ENCODE data around the gene NTMT2.

- TF ChIP-seq, protein P1, sequence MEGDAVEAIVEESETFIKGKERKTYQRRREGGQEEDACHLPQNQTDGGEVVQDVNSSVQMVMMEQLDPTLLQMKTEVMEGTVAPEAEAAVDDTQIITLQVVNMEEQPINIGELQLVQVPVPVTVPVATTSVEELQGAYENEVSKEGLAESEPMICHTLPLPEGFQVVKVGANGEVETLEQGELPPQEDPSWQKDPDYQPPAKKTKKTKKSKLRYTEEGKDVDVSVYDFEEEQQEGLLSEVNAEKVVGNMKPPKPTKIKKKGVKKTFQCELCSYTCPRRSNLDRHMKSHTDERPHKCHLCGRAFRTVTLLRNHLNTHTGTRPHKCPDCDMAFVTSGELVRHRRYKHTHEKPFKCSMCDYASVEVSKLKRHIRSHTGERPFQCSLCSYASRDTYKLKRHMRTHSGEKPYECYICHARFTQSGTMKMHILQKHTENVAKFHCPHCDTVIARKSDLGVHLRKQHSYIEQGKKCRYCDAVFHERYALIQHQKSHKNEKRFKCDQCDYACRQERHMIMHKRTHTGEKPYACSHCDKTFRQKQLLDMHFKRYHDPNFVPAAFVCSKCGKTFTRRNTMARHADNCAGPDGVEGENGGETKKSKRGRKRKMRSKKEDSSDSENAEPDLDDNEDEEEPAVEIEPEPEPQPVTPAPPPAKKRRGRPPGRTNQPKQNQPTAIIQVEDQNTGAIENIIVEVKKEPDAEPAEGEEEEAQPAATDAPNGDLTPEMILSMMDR (IDR thresholded peaks at IDR 0.05; ENCODE audit: control extremely low read depth in 1 of 3, insufficient read depth in 1 of 3, low read depth in 1 of 3, low read length in 3 of 3): no peak
- no peak for TF ChIP-seq RAD21 (IDR thresholded peaks at IDR 0.05 in 1 of 2, conservative IDR thresholded peaks at IDR 0.05 in 1 of 2; ENCODE audit: low read depth in 2 of 2, low read length in 2 of 2)
- TF ChIP-seq POLR2A (IDR thresholded peaks at IDR 0.05; ENCODE audit: control extremely low read depth in 1 of 2, low read depth in 2 of 2, low read length in 2 of 2): no peak
- TF ChIP-seq JUND (IDR thresholded peaks at IDR 0.05; ENCODE audit: low read length): peak; percentile 88
- no peak; the same call in 1 of the 2 replicates for TF ChIP-seq CREB1 (IDR thresholded peaks at IDR 0.05)
- TF ChIP-seq YY1 (IDR thresholded peaks at IDR 0.05; ENCODE audit: low read depth, low read length): no peak
- no peak for TF ChIP-seq CEBPB (IDR thresholded peaks at IDR 0.05; ENCODE audit: low read depth, low read length)
These were observed at the start of gene NTMT2 for GRCh38 chr1:170145770-170146676.
